HG02943 (cell line): Measurements from ENCODE around the gene COL4A2.

Experiments
- ATAC-seq: cut with Tn5 transposase; IDR thresholded peaks from one replicate; pipeline ENCODE4 v1.9.1; 2021; ENCODE audit warnings: mild to moderate bottlenecking, low read depth, moderate library complexity; ENCODE audit not compliant: unreplicated experiment

Gene COL4A2

GRCh38 chr13:110271313-110271712, 35.8 kb upstream of the COL4A2 start:
- no peak for ATAC-seq

- ATAC-seq = no peak
These were observed 34.9 kb upstream of the COL4A2 start for GRCh38 chr13:110272227-110272626.

- ATAC-seq = no peak
These were observed 34.4 kb upstream of the COL4A2 start for GRCh38 chr13:110272651-110273050.

- ATAC-seq = no peak
These were observed 33.8 kb upstream of the COL4A2 start for GRCh38 chr13:110273254-110273653.

GRCh38 chr13:110274687-110275086, 32.4 kb upstream of the COL4A2 start:
- no peak for ATAC-seq

- no peak for ATAC-seq
These were observed 31.0 kb upstream of the COL4A2 start for GRCh38 chr13:110275931-110276552.

- no peak for ATAC-seq
These were observed 30.5 kb upstream of the COL4A2 start for GRCh38 chr13:110276553-110276950.

- no peak for ATAC-seq
These were observed 29.6 kb upstream of the COL4A2 start for GRCh38 chr13:110277357-110277975.

- ATAC-seq = no peak
These were observed 28.2 kb upstream of the COL4A2 start for GRCh38 chr13:110278859-110279258.

- no peak for ATAC-seq
These were observed 27.4 kb upstream of the COL4A2 start for GRCh38 chr13:110279684-110280083.

- no peak for ATAC-seq
These were observed 26.8 kb upstream of the COL4A2 start for GRCh38 chr13:110280231-110280813.

- no peak for ATAC-seq
These were observed 25.9 kb upstream of the COL4A2 start for GRCh38 chr13:110280985-110281688.

GRCh38 chr13:110281736-110282135, 25.3 kb upstream of the COL4A2 start:
- no peak for ATAC-seq

GRCh38 chr13:110282316-110282841, 24.7 kb upstream of the COL4A2 start:
- ATAC-seq = no peak

- no peak for ATAC-seq
These were observed 23.2 kb upstream of the COL4A2 start for GRCh38 chr13:110283736-110284517.

- ATAC-seq = no peak
These were observed 22.2 kb upstream of the COL4A2 start for GRCh38 chr13:110284779-110285484.

GRCh38 chr13:110285991-110286832, 20.9 kb upstream of the COL4A2 start:
- no peak for ATAC-seq

GRCh38 chr13:110286833-110287819, 20.0 kb upstream of the COL4A2 start:
- ATAC-seq = no peak
